Measurements from ENCODE around the gene KRTAP5-7. TPM values are rescaled to one million over a fixed set of nuclear protein-coding genes. Genes with fewer than 3 reads are reported as not detected.
"Not testable (repeated sequence)": the region's sequence is repeated elsewhere in the genome, so short reads cannot be mapped to it uniquely, and the experiment has no call there.

KRTAP5-7 gene
- polyA plus RNA-seq, 1 donor, result not detected

DNA sequence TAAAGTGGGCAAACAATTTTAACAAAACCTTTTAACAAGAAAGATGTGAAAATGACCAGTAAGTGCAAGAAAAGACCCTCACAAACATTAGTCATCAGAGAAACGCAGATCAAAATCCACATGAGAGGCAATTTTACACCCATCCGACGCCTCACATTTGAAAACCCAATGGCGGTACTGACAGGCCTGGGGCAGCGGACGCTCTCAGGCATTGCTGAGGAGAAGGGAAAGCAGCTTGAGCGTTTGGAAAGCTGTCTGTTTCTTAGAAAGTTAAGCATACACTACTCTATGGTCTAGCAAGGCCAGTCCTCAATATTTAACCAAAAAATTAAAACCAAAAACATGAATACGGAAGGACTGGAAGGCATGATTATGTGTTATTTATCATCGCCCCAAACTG lies 8.8 kb downstream of the KRTAP5-7 start:
- DNase-seq, result no peak

- no peak for DNase-seq
Measured at GRCh38 chr11:71537537-71537936, 10.5 kb downstream of the KRTAP5-7 start.

DNA sequence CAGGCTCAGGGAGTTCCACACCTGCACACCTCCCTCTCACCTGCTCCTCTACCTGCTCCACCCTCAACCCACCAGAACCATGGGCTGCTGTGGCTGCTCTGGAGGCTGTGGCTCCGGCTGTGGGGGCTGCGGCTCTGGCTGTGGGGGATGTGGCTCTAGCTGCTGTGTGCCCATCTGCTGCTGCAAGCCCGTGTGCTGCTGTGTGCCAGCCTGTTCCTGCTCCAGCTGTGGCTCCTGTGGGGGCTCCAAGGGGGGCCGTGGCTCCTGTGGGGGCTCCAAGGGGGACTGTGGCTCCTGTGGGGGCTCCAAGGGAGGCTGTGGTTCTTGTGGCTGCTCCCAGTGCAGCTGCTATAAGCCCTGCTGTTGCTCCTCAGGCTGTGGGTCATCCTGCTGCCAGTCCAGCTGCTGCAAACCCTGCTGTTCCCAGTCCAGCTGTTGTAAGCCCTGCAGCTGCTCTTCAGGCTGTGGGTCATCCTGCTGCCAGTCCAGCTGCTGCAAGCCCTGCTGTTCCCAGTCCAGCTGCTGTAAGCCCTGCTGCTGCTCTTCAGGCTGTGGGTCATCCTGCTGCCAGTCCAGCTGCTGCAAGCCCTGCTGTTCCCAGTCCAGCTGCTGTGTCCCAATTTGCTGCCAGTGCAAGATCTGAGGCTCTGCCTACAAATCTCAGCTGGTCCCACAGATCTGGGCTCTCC lies 11.1 kb downstream of the KRTAP5-7 start, which contains the start of gene KRTAP5-8:
KRTAP5-8 (plus strand) TSS at position 49 of the 689 bp plus-strand sequence; CDS start at position 80, 31 bp downstream.
- not testable (repeated sequence) for DNase-seq

DNA sequence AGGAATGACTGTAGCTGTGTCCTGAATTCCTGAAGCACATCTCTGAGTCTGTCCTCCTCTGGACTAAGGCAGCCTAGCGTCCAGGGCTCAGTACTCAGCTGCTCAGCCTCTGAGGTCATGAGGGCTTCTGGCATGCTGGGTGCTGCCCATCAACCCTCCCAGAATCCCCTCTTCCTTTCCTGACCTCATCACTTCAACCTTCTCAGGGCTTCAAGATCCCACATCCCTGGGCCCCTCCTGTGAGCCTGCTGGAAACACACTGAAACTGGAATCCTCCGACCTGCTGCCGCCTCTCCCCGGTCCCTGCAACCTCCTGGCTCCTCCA lies 11.6 kb downstream of the KRTAP5-7 start:
- DNase-seq, result no peak

DNA sequence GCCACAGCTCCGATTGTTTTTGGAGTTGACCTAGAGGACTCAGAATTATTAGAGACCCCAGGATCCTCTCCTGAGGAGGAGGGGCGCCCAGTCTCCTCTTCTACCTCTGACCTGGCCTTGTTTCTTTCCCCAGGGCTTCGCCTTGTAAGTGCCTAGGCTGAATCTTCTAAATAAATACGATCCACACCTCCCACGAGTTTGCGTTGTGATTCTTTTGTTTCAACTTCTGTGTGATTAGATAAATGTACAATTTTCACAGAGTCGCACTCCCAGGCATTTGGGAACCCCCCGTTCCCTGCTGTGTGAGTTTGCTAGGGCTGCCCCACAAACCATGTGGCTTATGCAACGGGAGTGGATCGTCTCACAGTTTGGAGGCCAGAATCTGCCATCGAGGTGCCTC lies 11.9 kb downstream of the KRTAP5-7 start:
- DNase-seq, result no peak

DNA sequence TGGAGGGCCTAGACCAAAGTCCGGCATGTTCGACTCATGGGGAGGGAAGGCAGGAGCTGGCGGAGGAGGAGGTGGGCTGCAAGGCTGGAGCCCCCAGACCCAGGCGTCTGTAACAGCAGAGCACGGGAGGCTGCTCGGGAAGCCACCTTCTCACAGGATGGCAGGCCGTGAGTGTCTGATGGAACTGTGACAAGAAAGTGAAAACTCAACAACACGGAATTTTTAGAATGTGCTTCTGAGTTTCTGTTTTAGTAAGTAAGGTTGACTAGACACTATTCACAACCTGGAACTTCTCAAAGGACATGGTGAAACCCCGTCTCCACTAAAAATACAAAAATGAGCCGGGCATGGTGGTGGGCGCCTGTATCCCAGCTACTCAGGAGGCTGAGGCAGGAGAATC lies 12.9 kb downstream of the KRTAP5-7 start:
- not testable (repeated sequence) for DNase-seq

- not testable (repeated sequence) for DNase-seq
Measured at GRCh38 chr11:71540521-71541304, 13.6 kb downstream of the KRTAP5-7 start.

DNA sequence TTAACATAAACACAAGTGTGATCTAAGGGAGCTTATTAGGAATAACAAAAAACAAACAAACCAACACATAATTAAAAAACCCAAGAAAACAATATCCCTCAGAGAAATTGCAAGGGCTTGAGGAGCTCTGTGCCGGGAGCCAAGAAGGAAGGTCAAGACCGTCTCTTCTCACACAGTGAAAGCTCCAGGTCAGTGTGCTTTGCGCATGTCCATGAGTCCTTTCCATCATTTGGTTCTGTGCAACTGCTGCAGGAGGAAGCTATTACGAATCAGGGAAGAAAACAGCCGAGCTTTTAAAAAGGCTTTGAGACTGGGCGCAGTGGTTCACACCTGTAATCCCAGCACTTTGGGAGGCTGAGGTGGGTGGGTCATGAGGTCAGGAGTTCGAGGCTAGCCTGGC lies 15.3 kb downstream of the KRTAP5-7 start:
- no peak for DNase-seq

DNA sequence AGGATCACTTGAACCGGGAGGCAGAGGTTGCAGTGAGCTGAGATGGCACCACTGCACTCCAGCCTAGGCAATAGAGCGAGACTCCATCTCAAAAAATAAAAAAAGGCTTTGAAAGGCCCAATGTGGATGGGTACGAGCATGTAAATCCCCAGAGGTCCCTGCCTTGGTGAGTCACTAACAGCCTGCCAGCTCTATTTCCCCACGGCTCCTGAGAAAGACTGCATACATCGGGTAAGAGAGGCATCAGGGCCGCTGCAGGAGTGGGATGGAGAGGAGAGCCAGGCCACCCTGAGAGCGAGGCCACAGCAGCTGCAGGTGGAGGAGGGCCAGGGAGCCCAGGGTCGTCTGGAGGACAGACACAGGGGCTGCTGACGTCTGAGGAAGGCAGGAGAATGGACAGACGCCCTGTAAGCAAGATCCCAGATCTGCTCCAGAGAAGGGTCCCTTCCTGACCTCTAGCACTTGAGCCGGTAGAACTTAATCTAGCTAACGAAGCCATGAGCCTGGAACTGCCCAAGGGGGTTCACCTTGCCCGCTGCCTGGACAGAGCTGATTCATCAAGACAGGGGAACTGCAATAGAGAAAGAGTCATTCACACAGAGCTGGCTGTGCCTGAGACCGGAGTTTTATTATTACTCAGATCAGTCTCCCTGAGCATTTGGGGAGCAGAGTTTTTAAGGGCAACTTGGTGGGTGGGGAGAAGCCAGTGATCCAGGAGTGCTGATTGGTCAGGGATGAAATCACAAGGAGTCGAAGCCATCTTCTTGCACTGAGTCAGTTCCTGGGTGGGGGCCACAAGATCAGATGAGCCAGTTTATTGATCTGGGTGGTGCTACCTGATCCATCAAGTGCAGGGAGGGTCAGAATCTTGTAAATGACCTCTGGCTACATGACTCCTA lies 16.1 kb downstream of the KRTAP5-7 start:
- DNase-seq, result no peak

DNA sequence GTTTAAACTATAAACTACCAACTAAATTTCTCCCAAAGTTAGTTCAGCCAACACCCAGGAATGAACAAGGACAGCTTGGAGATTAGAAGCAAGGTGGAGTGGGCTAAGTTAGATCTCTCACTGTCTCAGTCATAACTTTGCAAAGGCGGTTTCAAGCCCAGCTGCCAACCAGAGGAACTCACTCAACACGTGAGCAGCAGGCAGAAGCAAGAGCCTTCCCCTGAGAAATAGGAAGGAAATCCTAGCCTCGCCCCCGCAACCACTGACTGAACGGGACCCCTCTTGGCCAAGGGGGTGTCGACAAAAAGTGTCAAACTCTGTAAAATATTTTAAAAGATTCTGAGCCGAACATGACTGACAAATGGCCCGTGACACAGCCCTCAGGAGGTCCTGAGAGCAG lies 16.8 kb downstream of the KRTAP5-7 start:
- DNase-seq, result no peak

DNA sequence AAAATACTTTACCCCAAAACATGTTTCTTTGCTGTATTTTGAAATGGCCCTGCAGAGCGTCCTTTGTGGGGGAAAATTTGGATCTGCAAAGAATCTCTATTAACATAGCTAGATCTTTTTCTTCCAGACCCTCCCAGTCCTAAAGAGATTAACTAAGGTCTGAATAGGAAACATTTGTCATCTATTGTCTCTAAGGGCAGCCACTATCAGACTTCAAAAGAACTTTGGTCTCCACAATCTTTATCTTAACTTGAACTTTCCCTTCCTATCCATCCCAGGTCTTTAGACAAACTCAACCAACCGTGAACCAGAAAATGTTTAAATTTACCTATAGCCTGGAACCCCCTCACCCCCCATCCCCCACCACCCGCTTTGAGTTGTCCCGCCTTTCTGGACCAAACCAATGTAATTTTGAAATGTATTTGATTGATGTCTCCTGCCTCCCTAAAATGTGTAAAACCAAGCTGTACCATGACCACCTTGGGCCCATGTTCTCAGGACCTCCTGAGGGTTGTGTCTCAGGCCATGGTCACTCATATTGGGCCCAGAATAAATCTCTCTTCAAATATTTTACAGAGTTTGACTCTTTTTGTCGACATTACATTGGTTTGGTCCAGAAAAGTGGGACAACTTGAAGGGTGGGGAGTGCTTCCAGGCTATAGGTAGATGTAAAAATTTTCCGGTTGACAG lies 17.6 kb downstream of the KRTAP5-7 start:
- no peak for DNase-seq

DNA sequence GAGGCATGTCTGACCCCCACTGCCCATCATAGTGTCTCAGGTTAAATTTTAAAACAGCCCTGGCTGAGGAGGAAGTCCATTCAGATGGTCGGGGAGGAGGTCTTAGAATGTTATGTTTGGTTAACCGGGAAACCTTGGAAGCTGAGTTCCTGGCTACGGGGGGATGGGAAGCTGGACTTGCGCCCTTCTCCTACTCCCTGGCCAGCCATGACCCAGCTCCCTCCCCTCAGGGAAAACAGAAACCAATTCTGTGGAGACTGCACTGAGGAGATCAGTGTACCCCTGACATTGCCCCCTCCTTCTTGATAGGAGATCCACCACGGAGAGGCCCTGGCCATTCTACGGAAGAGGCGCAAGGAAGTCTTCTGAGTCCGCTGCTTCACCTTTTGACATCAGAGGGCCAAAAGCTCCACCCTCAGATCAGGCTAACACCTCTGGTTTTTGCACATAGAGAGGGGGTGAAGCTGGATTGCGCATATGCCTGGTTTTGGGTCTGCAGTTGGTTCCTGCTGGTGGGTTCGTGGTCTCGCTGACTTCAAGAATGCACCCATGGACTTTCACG lies 18.4 kb downstream of the KRTAP5-7 start:
- DNase-seq, result no peak

- DNase-seq, result no peak
Measured at GRCh38 chr11:71548120-71548519, 21.1 kb downstream of the KRTAP5-7 start, which contains the start of gene KRTAP5-9. Gene KRTAP5-9, plus strand, starts transcription at chr11:71548420. Its CDS starts 238 bp downstream, at chr11:71548658.

DNA sequence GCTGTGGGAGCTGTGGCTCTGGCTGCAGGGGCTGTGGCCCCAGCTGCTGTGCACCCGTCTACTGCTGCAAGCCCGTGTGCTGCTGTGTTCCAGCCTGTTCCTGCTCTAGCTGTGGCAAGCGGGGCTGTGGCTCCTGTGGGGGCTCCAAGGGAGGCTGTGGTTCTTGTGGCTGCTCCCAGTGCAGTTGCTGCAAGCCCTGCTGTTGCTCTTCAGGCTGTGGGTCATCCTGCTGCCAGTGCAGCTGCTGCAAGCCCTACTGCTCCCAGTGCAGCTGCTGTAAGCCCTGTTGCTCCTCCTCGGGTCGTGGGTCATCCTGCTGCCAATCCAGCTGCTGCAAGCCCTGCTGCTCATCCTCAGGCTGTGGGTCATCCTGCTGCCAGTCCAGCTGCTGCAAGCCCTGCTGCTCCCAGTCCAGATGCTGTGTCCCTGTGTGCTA lies 21.7 kb downstream of the KRTAP5-7 start:
- no peak for DNase-seq

GRCh38 chr11:71551711-71552110 lies 24.6 kb downstream of the KRTAP5-7 start:
- DNase-seq, result no peak

- DNase-seq, result no peak
Measured at GRCh38 chr11:71554996-71555395, 27.9 kb downstream of the KRTAP5-7 start.

DNA sequence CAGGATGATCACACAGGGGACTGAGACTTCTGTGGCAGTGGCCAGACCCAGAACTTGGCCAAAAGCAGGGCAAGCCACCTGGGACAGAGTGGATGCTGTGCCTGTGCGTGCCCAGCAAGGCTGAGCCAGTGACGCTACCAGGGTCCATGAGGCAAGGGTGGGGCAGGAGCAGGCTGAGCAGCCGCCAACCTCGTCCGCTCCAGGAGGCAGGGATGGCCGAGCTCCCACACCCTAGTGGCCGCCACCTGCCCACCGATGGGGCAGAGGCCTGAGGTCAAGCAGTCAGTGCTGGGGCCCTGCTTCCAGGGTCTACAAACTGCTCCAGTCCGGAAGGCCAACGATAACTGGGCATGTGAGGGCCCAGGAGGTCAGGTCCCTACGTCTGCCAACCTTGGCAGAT lies 28.4 kb downstream of the KRTAP5-7 start:
- no peak for DNase-seq

GRCh38 chr11:71556018-71556417 lies 29.0 kb downstream of the KRTAP5-7 start:
- no peak for DNase-seq

DNA sequence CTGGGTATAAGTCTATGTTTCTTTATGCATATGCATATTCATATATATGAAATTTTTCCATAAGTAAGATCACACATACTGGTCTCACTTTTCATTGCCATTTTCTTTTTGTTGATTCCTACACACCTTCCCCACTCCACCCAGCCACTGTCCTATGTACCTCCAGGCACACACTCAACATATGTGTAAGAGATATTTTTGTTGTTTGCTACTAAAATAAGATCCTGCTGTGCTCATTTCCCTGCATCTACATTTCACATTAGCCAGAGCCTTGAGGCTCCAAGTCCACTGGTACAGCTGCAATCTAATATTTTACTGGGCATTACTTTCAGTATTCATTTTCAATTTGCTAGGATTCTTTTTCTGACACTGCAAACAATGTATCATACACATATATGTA lies 30.2 kb downstream of the KRTAP5-7 start:
- DNase-seq, result no peak

DNA sequence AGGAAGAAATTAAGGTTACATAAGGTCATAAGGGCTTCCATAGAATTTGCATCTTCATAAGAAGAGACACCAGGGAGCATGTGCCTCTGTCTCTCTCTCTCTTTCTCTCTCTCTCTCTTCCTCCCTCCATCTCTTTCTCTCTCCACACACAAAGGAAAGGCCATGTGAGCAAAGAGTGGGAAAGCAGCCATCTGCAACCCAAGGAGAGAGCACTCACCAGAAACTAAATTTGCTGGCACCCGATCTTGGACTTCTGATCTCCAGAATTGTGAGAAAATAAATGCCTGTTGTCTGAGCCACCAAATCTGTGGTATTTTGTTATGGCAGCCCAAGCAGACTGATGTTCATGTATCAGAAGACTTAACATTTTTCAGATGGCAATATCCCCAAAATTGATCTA lies 31.9 kb downstream of the KRTAP5-7 start:
- no peak for DNase-seq

DNA sequence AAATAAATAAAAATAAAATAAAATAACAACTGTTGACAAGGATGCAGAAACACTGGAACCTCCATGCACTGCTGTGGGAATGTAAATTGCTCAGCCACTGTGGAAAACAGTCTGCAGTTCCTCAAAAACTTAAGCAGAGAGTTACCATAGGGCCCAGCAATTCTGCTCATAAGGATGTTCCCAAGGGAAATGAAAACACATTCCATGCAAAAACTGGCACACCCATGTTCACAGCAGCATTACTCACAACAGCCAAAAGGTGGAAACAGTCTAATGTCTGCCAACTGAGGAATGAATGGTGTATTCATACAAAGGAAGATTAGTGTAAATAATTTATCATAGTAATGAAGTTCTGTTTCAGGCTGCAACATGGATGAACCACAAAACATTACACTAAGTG lies 35.1 kb downstream of the KRTAP5-7 start:
- DNase-seq, result no peak

DNA sequence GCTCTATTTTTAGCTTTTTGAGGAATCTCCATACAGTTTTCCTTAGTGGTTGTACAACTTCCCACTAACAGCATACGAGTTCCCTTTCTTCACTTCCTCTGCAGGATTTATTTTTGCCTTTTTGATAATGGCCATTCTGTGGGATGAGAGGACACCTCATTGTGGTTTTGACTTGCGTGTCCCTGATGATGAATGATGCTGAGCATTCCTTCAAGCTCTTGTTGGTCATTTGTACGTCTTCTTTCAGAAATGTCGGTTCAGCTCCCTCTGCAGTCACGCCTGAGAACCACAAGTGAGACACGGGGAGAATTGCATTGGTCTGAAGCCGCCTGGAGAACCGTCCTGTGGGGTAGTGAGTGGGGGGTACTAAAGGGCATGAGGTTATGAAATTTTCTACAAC lies 36.3 kb downstream of the KRTAP5-7 start:
- no peak for DNase-seq
